ENCODE data around the gene PCP4L1. TPM values are rescaled to one million over a fixed set of nuclear protein-coding genes. Genes with fewer than 3 reads are reported as not detected.
A peak's percentile ranks its signal among the peaks of the same experiment; 100 is the strongest.

The PCP4L1 gene
- total RNA-seq, 1 experiment from 2014 or later, result 2.5 TPM

GRCh38 chr1:161324020-161324419 is 65.5 kb downstream of the PCP4L1 start:
- BruUV-seq (replicated peaks), result no TSS peak
- no peak overlapping the region for H3K27ac Mint-ChIP-seq (ENCODE audit: unreplicated experiment)
- ChIA-PET CTCF (no interaction called here), POLR2A (no interaction called here)
- intact Hi-C loops (cut with micrococcal nuclease; ENCODE audit: unreplicated experiment), result no loop called here
- Histone ChIP-seq H3K36me3 (ENCODE audit: control insufficient read depth, insufficient read depth, low read length) (no peaks in the 10 kb centered on the region; the same call in 1 of the 2 replicates), H3K4me1 (no peaks in the 10 kb centered on the region), H3K9me3 (no peaks in the 10 kb centered on the region), H3K27me3 (replicated peaks; ENCODE audit: control insufficient read depth, insufficient read depth, low read length) (no peaks in the 10 kb centered on the region), H3K4me3 (ENCODE audit: low read depth, low read length) (no peak overlapping the region)
- H3K4me3 Mint-ChIP-seq (ENCODE audit: unreplicated experiment), result no peak overlapping the region
- H3K27me3 Mint-ChIP-seq (ENCODE audit: insufficient read depth, unreplicated experiment), result no peaks in the 10 kb centered on the region
- no peak for TF ChIP-seq CTCF (IDR thresholded peaks at IDR 0.05; ENCODE audit: insufficient read depth in 1 of 2, low read depth in 1 of 2, low read length in 1 of 2, severe bottlenecking in 1 of 2, unreplicated experiment in 1 of 2)
- peaks cover 7% of the 10 kb centered on the region for H3K4me1 Mint-ChIP-seq (ENCODE audit: low read depth, unreplicated experiment)
- H3K9me3 Mint-ChIP-seq (ENCODE audit: unreplicated experiment), result no peaks in the 10 kb centered on the region
- peaks cover 62% of the 10 kb centered on the region for H3K36me3 Mint-ChIP-seq (ENCODE audit: insufficient read depth, unreplicated experiment)
- DNase-seq, result no peak

GRCh38 chr1:161330346-161330745 is 71.8 kb downstream of the PCP4L1 start:
- H3K9me3 ChIP-seq, result no peaks in the 10 kb centered on the region
- Mint-ChIP-seq H3K27me3 (ENCODE audit: insufficient read depth, unreplicated experiment) (no peaks in the 10 kb centered on the region), H3K36me3 (ENCODE audit: insufficient read depth, unreplicated experiment) (peaks cover 84% of the 10 kb centered on the region), H3K27ac (ENCODE audit: unreplicated experiment) (no peak overlapping the region), H3K9me3 (ENCODE audit: unreplicated experiment) (no peaks in the 10 kb centered on the region), H3K4me1 (ENCODE audit: low read depth, unreplicated experiment) (no peaks in the 10 kb centered on the region), H3K4me3 (ENCODE audit: unreplicated experiment) (no peak overlapping the region)
- BruUV-seq (replicated peaks), result TSS peak; percentile 4
- H3K4me1 ChIP-seq, result no peaks in the 10 kb centered on the region
- intact Hi-C loops (cut with micrococcal nuclease; ENCODE audit: unreplicated experiment), result no loop called here
- H3K27me3 ChIP-seq (replicated peaks; ENCODE audit: control insufficient read depth, insufficient read depth, low read length), result no peaks in the 10 kb centered on the region
- CTCF ChIA-PET, result interaction anchor here (0.6 kb wide), 1 partner anchor 105 kb away, joined by 3 read pairs; no protein-coding TSS in a partner anchor
- H3K36me3 ChIP-seq (ENCODE audit: control insufficient read depth, insufficient read depth, low read length), result no peaks in the 10 kb centered on the region; the same call in 1 of the 2 replicates
- peak in 1 of 2 experiments; percentile 7 for DNase-seq
- no peak for TF ChIP-seq CTCF (IDR thresholded peaks at IDR 0.05; ENCODE audit: insufficient read depth in 1 of 2, low read depth in 1 of 2, low read length in 1 of 2, severe bottlenecking in 1 of 2, unreplicated experiment in 1 of 2)
- POLR2A ChIA-PET, result no interaction called here
- H3K4me3 ChIP-seq (ENCODE audit: low read depth, low read length), result no peak overlapping the region

GRCh38 chr1:161333166-161333565 is 74.6 kb downstream of the PCP4L1 start:
- H3K9me3 Mint-ChIP-seq (ENCODE audit: unreplicated experiment), result no peaks in the 10 kb centered on the region
- CTCF ChIA-PET, result no interaction called here

More at GRCh38 chr1:161333166-161333565, 74.6 kb downstream of the PCP4L1 start:
- Histone ChIP-seq H3K36me3 (ENCODE audit: control insufficient read depth, insufficient read depth, low read length) (no peaks in the 10 kb centered on the region), H3K9me3 (no peaks in the 10 kb centered on the region), H3K27me3 (replicated peaks; ENCODE audit: control insufficient read depth, insufficient read depth, low read length) (no peaks in the 10 kb centered on the region), H3K4me3 (ENCODE audit: low read depth, low read length) (no peak overlapping the region), H3K4me1 (no peaks in the 10 kb centered on the region)
- intact Hi-C loops (cut with micrococcal nuclease; ENCODE audit: unreplicated experiment), result no loop called here
- no peak for DNase-seq
- no TSS peak for BruUV-seq (replicated peaks)
- no peak for TF ChIP-seq CTCF (IDR thresholded peaks at IDR 0.05; ENCODE audit: insufficient read depth in 1 of 2, low read depth in 1 of 2, low read length in 1 of 2, severe bottlenecking in 1 of 2, unreplicated experiment in 1 of 2)
- no peak overlapping the region for H3K27ac Mint-ChIP-seq (ENCODE audit: unreplicated experiment)
- H3K27me3 Mint-ChIP-seq (ENCODE audit: insufficient read depth, unreplicated experiment), result no peaks in the 10 kb centered on the region
- H3K4me1 Mint-ChIP-seq (ENCODE audit: low read depth, unreplicated experiment), result no peaks in the 10 kb centered on the region
- POLR2A ChIA-PET, result no interaction called here
- no peak overlapping the region for H3K4me3 Mint-ChIP-seq (ENCODE audit: unreplicated experiment)
- H3K36me3 Mint-ChIP-seq (ENCODE audit: insufficient read depth, unreplicated experiment), result peaks cover 74% of the 10 kb centered on the region

Small RNA genes within 50 kb of the gene (microRNA-seq; reads per million reads assigned to microRNA genes)
- 0.93 reads per million for gene MIR5187

Other genes starting within 250 kb of the PCP4L1 start
- 182 and 196 TPM in 2 replicates for gene F11R, start 237.6 kb upstream of the PCP4L1 start, total RNA-seq (2022)
- gene TSTD1, start 219.8 kb upstream of the PCP4L1 start, total RNA-seq (2022), result 24.8 and 26.8 TPM in 2 replicates
- gene USF1, start 212.8 kb upstream of the PCP4L1 start, total RNA-seq (2022), result 49.7 and 52.7 TPM in 2 replicates
- not detected in 2 replicates for gene ARHGAP30, start 188.9 kb upstream of the PCP4L1 start, total RNA-seq (2022)
- 0.20 and 0.74 TPM in 2 replicates for gene NECTIN4, start 169.2 kb upstream of the PCP4L1 start, total RNA-seq (2022)
- gene KLHDC9, start 160.4 kb upstream of the PCP4L1 start, total RNA-seq (2022), result 2.0 and 2.2 TPM in 2 replicates
- gene PFDN2, start 140.7 kb upstream of the PCP4L1 start, total RNA-seq (2022), result 80.0 and 88.0 TPM in 2 replicates
- 41.8 and 42.1 TPM in 2 replicates for gene NIT1, start 140.6 kb upstream of the PCP4L1 start, total RNA-seq (2022)
- gene DEDD, start 126.1 kb upstream of the PCP4L1 start, total RNA-seq (2022), result 33.8 and 37.0 TPM in 2 replicates
- gene UFC1, start 104.8 kb upstream of the PCP4L1 start, total RNA-seq (2022), result 98.2 and 105 TPM in 2 replicates
- 38.2 and 39.8 TPM in 2 replicates for gene USP21, start 99.2 kb upstream of the PCP4L1 start, total RNA-seq (2022)
- gene PPOX, start 92.3 kb upstream of the PCP4L1 start, total RNA-seq (2022), result 25.0 and 25.4 TPM in 2 replicates
- gene B4GALT3, start 81.2 kb upstream of the PCP4L1 start, total RNA-seq (2022), result 39.6 and 48.1 TPM in 2 replicates
- 0.23 and 0.32 TPM in 2 replicates for gene ADAMTS4, start 59.7 kb upstream of the PCP4L1 start, total RNA-seq (2022)
- 110 and 115 TPM in 2 replicates for gene NDUFS2, start 56.4 kb upstream of the PCP4L1 start, total RNA-seq (2022)
- gene FCER1G, start 43.5 kb upstream of the PCP4L1 start, total RNA-seq (2022), result 1.5 and 2.6 TPM in 2 replicates
- gene APOA2, start 35.1 kb upstream of the PCP4L1 start, total RNA-seq (2022), result 711 and 784 TPM in 2 replicates
- 23.1 and 24.0 TPM in 2 replicates for gene TOMM40L, start 32.7 kb upstream of the PCP4L1 start, total RNA-seq (2022)
- not detected in 2 replicates for gene NR1I3, start 20.5 kb upstream of the PCP4L1 start, total RNA-seq (2022)
- gene MPZ, start 51.2 kb downstream of the PCP4L1 start, total RNA-seq (2022), result 0.20 and 0.23 TPM in 2 replicates
- 261 and 268 TPM in 2 replicates for gene SDHC, start 55.6 kb downstream of the PCP4L1 start, total RNA-seq (2022)
- not detected in 2 replicates for gene CFAP126, start 109.1 kb downstream of the PCP4L1 start, total RNA-seq (2022)
- gene FCGR2A, start 246.7 kb downstream of the PCP4L1 start, total RNA-seq (2022), result not detected in 2 replicates